Osteocyte (in vitro differentiated cells): ENCODE data around the gene CHTF18. TPM values are rescaled to one million over a fixed set of nuclear protein-coding genes. Genes with fewer than 3 reads are reported as not detected.

Experiments
- DNase-seq: peaks from one replicate; pipeline ENCODE4 v3.0.0; 2021; ENCODE audit warnings: mixed read lengths; ENCODE audit not compliant: unreplicated experiment; ENCODE audit errors: extremely low spot score
- H3K27ac Mint-ChIP-seq: one replicate; pipeline ENCODE4 v1.8.0; 2021; ENCODE audit warnings: mild to moderate bottlenecking, mixed read lengths; ENCODE audit not compliant: unreplicated experiment
- H3K27me3 Mint-ChIP-seq: one replicate; pipeline ENCODE4 v1.8.0; 2021; ENCODE audit warnings: mixed read lengths; ENCODE audit not compliant: unreplicated experiment
- H3K36me3 Mint-ChIP-seq: one replicate; pipeline ENCODE4 v1.8.0; 2021; ENCODE audit warnings: mixed read lengths; ENCODE audit not compliant: unreplicated experiment
- H3K4me1 Mint-ChIP-seq: one replicate; pipeline ENCODE4 v1.8.0; 2021; ENCODE audit warnings: mixed read lengths; ENCODE audit not compliant: unreplicated experiment
- H3K4me3 Mint-ChIP-seq: one replicate; pipeline ENCODE4 v1.8.0; 2021; ENCODE audit warnings: mild to moderate bottlenecking, moderate library complexity, mixed read lengths; ENCODE audit not compliant: unreplicated experiment
- H3K9me3 Mint-ChIP-seq: one replicate; pipeline ENCODE4 v1.8.0; 2021; ENCODE audit warnings: mixed read lengths; ENCODE audit not compliant: unreplicated experiment
- CTCF ChIP-seq: fragments of 200-600 bp; sonication (generic); IDR thresholded peaks from 2 replicates; pipeline ENCODE4 v1.5.0; 2021; ENCODE audit warnings: antibody characterized with exemption, mild to moderate bottlenecking, moderate library complexity
- total RNA-seq: library from RNA; stranded (reverse); gene quantifications from 2 replicates; pipeline ENCODE4 v1.2.1, GENCODE V29; 2021

CHTF18 gene
- total RNA-seq, 1 donor from 2014 or later = 25.4 TPM

GRCh38 chr16:794091-794822 is 5.8 kb downstream of the CHTF18 start:
- Mint-ChIP-seq H3K27me3 (no peaks in the 10 kb centered on the region), H3K9me3 (no peaks in the 10 kb centered on the region), H3K27ac (no peak overlapping the region), H3K4me3 (no peak overlapping the region), H3K4me1 (no peaks in the 10 kb centered on the region), H3K36me3 (peaks cover 8% of the 10 kb centered on the region)
- no peak for DNase-seq
- TF ChIP-seq CTCF = no peak

GRCh38 chr16:794853-795466 is 6.5 kb downstream of the CHTF18 start:
- no peaks in the 10 kb centered on the region for H3K9me3 Mint-ChIP-seq
- H3K4me3 Mint-ChIP-seq = no peak overlapping the region
- H3K4me1 Mint-ChIP-seq = no peaks in the 10 kb centered on the region
- H3K27me3 Mint-ChIP-seq = no peaks in the 10 kb centered on the region
- peaks cover 8% of the 10 kb centered on the region for H3K36me3 Mint-ChIP-seq
- no peak for TF ChIP-seq CTCF
- DNase-seq = no peak
- H3K27ac Mint-ChIP-seq = no peak overlapping the region

- no peak for DNase-seq
- H3K27me3 Mint-ChIP-seq = no peaks in the 10 kb centered on the region
- H3K27ac Mint-ChIP-seq = no peak overlapping the region
- TF ChIP-seq CTCF = no peak
- no peaks in the 10 kb centered on the region for H3K4me1 Mint-ChIP-seq
- no peaks in the 10 kb centered on the region for H3K9me3 Mint-ChIP-seq
- peaks cover 8% of the 10 kb centered on the region for H3K36me3 Mint-ChIP-seq
- H3K4me3 Mint-ChIP-seq = no peak overlapping the region
Observed at GRCh38 chr16:795580-796229, 7.3 kb downstream of the CHTF18 start.

GRCh38 chr16:796296-797119 is 8.1 kb downstream of the CHTF18 start:
- H3K36me3 Mint-ChIP-seq = peaks cover 2% of the 10 kb centered on the region
- no peak overlapping the region for H3K27ac Mint-ChIP-seq
- no peaks in the 10 kb centered on the region for H3K4me1 Mint-ChIP-seq
- H3K27me3 Mint-ChIP-seq = no peaks in the 10 kb centered on the region
- no peak for TF ChIP-seq CTCF
- no peak for DNase-seq
- no peaks in the 10 kb centered on the region for H3K9me3 Mint-ChIP-seq
- no peak overlapping the region for H3K4me3 Mint-ChIP-seq
